SK-N-MC (cell line): Measurements from ENCODE around the gene TARBP1.

Experiments
- EZH2 ChIP-seq: fragments of 200-600 bp; sonication (generic); IDR thresholded peaks from one replicate; pipeline ENCODE4 v1.6.1; 2017; ENCODE audit warnings: antibody characterized with exemption
- FOXP2 ChIP-seq: optimal IDR thresholded peaks from 2 replicates; pipeline ENCODE3; 2011; ENCODE audit warnings: mild to moderate bottlenecking, moderate library complexity; ENCODE audit not compliant: insufficient read depth; ENCODE audit errors: extremely low read length, control extremely low read depth
- POLR2AphosphoS5 ChIP-seq: IDR thresholded peaks from 2 replicates; pipeline ENCODE4 v1.6.1; 2012; ENCODE audit warnings: mild to moderate bottlenecking, low read depth, low read length, borderline replicate concordance

GRCh38 chr1:234401658-234402057, 77.3 kb downstream of the TARBP1 start:
- TF ChIP-seq POLR2AphosphoS5, result no peak
- TF ChIP-seq FOXP2, result no peak
- no peak for TF ChIP-seq EZH2
